ENCODE results near the gene ABLIM2.

- TF ChIP-seq POLR2A (IDR thresholded peaks at IDR 0.05) (no peak), CTCF (IDR thresholded peaks at IDR 0.05) (no peak)
Observed at GRCh38 chr4:8063974-8064563, 94.5 kb downstream of the ABLIM2 start.
